Measurements from ENCODE around the gene ELMO1.

GRCh38 chr7:37047260-37047659, 401.4 kb downstream of the ELMO1 start:
- TF ChIP-seq, protein P1, sequence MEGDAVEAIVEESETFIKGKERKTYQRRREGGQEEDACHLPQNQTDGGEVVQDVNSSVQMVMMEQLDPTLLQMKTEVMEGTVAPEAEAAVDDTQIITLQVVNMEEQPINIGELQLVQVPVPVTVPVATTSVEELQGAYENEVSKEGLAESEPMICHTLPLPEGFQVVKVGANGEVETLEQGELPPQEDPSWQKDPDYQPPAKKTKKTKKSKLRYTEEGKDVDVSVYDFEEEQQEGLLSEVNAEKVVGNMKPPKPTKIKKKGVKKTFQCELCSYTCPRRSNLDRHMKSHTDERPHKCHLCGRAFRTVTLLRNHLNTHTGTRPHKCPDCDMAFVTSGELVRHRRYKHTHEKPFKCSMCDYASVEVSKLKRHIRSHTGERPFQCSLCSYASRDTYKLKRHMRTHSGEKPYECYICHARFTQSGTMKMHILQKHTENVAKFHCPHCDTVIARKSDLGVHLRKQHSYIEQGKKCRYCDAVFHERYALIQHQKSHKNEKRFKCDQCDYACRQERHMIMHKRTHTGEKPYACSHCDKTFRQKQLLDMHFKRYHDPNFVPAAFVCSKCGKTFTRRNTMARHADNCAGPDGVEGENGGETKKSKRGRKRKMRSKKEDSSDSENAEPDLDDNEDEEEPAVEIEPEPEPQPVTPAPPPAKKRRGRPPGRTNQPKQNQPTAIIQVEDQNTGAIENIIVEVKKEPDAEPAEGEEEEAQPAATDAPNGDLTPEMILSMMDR (conservative IDR thresholded peaks at IDR 0.05; ENCODE audit: low read depth in 2 of 2), result no peak
- TF ChIP-seq ZNF114 (CRISPR knock-in tag; IDR thresholded peaks at IDR 0.05) (no peak), STAT1 (IDR thresholded peaks at IDR 0.05; ENCODE audit: unreplicated experiment) (no peak), EZH2 (IDR thresholded peaks at IDR 0.05; ENCODE audit: low read depth, unreplicated experiment) (no peak), EZH2phosphoT487 (IDR thresholded peaks at IDR 0.05; ENCODE audit: unreplicated experiment) (no peak), POLR2AphosphoS5 (IDR thresholded peaks at IDR 0.05; ENCODE audit: low read depth) (no peak), ETS1 (IDR thresholded peaks at IDR 0.05) (no peak), NANOG (IDR thresholded peaks at IDR 0.05; ENCODE audit: borderline replicate concordance) (no peak), CREB1 (CRISPR knock-in tag; IDR thresholded peaks at IDR 0.05; ENCODE audit: low read depth) (no peak), JUNB (IDR thresholded peaks at IDR 0.05; ENCODE audit: unreplicated experiment) (no peak), ZNF331 (CRISPR knock-in tag; IDR thresholded peaks at IDR 0.05; ENCODE audit: low read depth) (no peak)
- TF ChIP-seq, protein P2, sequence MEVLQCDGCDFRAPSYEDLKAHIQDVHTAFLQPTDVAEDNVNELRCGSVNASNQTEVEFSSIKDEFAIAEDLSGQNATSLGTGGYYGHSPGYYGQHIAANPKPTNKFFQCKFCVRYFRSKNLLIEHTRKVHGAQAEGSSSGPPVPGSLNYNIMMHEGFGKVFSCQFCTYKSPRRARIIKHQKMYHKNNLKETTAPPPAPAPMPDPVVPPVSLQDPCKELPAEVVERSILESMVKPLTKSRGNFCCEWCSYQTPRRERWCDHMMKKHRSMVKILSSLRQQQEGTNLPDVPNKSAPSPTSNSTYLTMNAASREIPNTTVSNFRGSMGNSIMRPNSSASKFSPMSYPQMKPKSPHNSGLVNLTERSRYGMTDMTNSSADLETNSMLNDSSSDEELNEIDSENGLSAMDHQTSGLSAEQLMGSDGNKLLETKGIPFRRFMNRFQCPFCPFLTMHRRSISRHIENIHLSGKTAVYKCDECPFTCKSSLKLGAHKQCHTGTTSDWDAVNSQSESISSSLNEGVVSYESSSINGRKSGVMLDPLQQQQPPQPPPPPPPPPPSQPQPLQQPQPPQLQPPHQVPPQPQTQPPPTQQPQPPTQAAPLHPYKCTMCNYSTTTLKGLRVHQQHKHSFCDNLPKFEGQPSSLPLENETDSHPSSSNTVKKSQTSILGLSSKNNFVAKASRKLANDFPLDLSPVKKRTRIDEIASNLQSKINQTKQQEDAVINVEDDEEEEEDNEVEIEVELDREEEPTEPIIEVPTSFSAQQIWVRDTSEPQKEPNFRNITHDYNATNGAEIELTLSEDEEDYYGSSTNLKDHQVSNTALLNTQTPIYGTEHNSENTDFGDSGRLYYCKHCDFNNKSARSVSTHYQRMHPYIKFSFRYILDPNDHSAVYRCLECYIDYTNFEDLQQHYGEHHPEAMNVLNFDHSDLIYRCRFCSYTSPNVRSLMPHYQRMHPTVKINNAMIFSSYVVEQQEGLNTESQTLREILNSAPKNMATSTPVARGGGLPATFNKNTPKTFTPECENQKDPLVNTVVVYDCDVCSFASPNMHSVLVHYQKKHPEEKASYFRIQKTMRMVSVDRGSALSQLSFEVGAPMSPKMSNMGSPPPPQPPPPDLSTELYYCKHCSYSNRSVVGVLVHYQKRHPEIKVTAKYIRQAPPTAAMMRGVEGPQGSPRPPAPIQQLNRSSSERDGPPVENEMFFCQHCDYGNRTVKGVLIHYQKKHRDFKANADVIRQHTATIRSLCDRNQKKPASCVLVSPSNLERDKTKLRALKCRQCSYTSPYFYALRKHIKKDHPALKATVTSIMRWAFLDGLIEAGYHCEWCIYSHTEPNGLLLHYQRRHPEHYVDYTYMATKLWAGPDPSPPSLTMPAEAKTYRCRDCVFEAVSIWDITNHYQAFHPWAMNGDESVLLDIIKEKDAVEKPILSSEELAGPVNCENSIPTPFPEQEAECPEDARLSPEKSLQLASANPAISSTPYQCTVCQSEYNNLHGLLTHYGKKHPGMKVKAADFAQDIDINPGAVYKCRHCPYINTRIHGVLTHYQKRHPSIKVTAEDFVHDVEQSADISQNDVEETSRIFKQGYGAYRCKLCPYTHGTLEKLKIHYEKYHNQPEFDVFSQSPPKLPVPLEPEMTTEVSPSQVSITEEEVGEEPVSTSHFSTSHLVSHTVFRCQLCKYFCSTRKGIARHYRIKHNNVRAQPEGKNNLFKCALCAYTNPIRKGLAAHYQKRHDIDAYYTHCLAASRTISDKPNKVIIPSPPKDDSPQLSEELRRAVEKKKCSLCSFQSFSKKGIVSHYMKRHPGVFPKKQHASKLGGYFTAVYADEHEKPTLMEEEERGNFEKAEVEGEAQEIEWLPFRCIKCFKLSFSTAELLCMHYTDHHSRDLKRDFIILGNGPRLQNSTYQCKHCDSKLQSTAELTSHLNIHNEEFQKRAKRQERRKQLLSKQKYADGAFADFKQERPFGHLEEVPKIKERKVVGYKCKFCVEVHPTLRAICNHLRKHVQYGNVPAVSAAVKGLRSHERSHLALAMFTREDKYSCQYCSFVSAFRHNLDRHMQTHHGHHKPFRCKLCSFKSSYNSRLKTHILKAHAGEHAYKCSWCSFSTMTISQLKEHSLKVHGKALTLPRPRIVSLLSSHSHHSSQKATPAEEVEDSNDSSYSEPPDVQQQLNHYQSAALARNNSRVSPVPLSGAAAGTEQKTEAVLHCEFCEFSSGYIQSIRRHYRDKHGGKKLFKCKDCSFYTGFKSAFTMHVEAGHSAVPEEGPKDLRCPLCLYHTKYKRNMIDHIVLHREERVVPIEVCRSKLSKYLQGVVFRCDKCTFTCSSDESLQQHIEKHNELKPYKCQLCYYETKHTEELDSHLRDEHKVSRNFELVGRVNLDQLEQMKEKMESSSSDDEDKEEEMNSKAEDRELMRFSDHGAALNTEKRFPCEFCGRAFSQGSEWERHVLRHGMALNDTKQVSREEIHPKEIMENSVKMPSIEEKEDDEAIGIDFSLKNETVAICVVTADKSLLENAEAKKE (CRISPR knock-in tag; IDR thresholded peaks at IDR 0.05), result no peak
- TF ChIP-seq, protein P3, sequence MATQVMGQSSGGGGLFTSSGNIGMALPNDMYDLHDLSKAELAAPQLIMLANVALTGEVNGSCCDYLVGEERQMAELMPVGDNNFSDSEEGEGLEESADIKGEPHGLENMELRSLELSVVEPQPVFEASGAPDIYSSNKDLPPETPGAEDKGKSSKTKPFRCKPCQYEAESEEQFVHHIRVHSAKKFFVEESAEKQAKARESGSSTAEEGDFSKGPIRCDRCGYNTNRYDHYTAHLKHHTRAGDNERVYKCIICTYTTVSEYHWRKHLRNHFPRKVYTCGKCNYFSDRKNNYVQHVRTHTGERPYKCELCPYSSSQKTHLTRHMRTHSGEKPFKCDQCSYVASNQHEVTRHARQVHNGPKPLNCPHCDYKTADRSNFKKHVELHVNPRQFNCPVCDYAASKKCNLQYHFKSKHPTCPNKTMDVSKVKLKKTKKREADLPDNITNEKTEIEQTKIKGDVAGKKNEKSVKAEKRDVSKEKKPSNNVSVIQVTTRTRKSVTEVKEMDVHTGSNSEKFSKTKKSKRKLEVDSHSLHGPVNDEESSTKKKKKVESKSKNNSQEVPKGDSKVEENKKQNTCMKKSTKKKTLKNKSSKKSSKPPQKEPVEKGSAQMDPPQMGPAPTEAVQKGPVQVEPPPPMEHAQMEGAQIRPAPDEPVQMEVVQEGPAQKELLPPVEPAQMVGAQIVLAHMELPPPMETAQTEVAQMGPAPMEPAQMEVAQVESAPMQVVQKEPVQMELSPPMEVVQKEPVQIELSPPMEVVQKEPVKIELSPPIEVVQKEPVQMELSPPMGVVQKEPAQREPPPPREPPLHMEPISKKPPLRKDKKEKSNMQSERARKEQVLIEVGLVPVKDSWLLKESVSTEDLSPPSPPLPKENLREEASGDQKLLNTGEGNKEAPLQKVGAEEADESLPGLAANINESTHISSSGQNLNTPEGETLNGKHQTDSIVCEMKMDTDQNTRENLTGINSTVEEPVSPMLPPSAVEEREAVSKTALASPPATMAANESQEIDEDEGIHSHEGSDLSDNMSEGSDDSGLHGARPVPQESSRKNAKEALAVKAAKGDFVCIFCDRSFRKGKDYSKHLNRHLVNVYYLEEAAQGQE (IDR thresholded peaks at IDR 0.05; ENCODE audit: unreplicated experiment), result no peak

All from GM23338 (cell line).